Body of pancreas (tissue), 4 donors: ENCODE measurements around the gene KRT83. TPM values are rescaled to one million over a fixed set of nuclear protein-coding genes. Genes with fewer than 3 reads are reported as not detected.

ENCODE experiments used
- ATAC-seq: fragments of 150-250 bp; one replicate; pipeline ENCODE4 v1.9.1; 2016
- DNase-seq, 4 donors: peaks; one replicate each; pipeline ENCODE4 v3.0.0-alpha.2; 2019
- H3K27ac ChIP-seq, 4 donors: fragments of 200-600 bp; sonication (generic); 1 replicate in 3 of 4; 2 replicates in 1 of 4; pipeline versions ENCODE4 v1.5.1 to v1.6.1; 2016 to 2019; ENCODE audit warnings: mild to moderate bottlenecking in 1 of 4, mixed read lengths in 1 of 4, moderate library complexity in 1 of 4
- H3K27me3 ChIP-seq, 2 donors: fragments of 200-600 bp; sonication (generic); one replicate each; pipeline ENCODE4 v1.6.0; 2016; ENCODE audit warnings: mild to moderate bottlenecking in 1 of 2
- H3K36me3 ChIP-seq, 2 donors: fragments of 200-600 bp; sonication (generic); replicated peaks in 1 of 2; 2 replicates each; pipeline ENCODE4 v1.5.1; 2016; ENCODE audit warnings: low read depth in 2 of 2; ENCODE audit not compliant: insufficient read depth in 1 of 2
- H3K4me1 ChIP-seq: fragments of 200-600 bp; sonication (generic); one replicate; pipeline ENCODE4 v1.6.0; 2016
- H3K4me3 ChIP-seq, 2 donors: fragments of 200-600 bp; sonication (generic); 1 replicate in 1 of 2; 2 replicates in 1 of 2; pipeline ENCODE4 v1.5.1; 2016 to 2019
- H3K9me3 ChIP-seq, 3 donors: fragments of 200-600 bp; sonication (generic); 1 replicate in 2 of 3; 2 replicates in 1 of 3; pipeline ENCODE4 v1.5.1; 2016
- POLR2A ChIP-seq, 3 donors: fragments of 450-650 bp; IDR thresholded peaks; one replicate each; pipeline ENCODE4 v1.6.1; 2016; ENCODE audit warnings: antibody characterized with exemption in 3 of 3, mild to moderate bottlenecking in 2 of 3
- WGBS, 2 donors: methylation state at CpG; one replicate each; pipeline ENCODE4 v1.1.5; 2017; 5-methylcytosine and 5-hydroxymethylcytosine counted together
- intact Hi-C: fragments of 100-400 bp; cut with DNase I; formaldehyde crosslinking; loops from one replicate; pipeline ENCODE4 v1.15.1; 2023
- total RNA-seq, 2 donors: library from RNA; depleted of rRNA; stranded (reverse); fragments of >200 nt; gene quantifications; one replicate each; pipeline ENCODE4 v1.1.0, GENCODE V29; 2016
- TF ChIP-seq, protein P1 (sequence below), 7 experiments: fragments of 450-650 bp in 4 of 7; fragments of 200-600 bp in 3 of 7; sonication (generic) in 3 of 7; IDR thresholded peaks; one replicate each; pipeline ENCODE4 v1.5.1; 2016 to 2019; ENCODE audit warnings: antibody characterized with exemption in 7 of 7

The KRT83 gene
- total RNA-seq, 2 donors from 2014 or later = not detected

DNA sequence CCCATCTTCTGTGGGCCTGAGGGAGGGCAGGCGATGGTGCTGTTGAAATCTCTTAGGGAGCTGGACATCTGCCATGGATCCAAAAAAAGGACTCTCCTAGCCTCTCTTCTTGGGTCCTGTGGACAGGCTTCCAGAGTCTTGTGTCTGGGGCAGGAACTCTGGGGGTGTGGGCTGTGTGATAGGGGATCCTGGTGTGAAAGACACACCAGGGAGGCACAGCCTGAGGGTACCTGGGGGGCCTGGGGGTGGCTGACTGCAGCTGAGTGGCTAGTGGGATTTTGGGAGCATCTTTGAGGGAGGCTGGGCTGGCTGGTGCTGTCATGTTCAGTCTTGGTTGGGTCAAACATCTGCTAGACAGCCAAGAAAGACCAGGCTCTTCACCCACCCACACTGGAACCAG is 1.8 kb upstream of the KRT83 start:
- Histone ChIP-seq H3K9me3 (no peaks in the 10 kb centered on the region), H3K4me3 (no peak overlapping the region), H3K27me3 (no peaks in the 10 kb centered on the region), H3K4me1 (peaks cover 5% of the 10 kb centered on the region), H3K36me3 (no peaks in the 10 kb centered on the region), H3K27ac (no peak overlapping the region)
- DNase-seq (no peak), ATAC-seq (no peak)
- TF ChIP-seq, protein P1, sequence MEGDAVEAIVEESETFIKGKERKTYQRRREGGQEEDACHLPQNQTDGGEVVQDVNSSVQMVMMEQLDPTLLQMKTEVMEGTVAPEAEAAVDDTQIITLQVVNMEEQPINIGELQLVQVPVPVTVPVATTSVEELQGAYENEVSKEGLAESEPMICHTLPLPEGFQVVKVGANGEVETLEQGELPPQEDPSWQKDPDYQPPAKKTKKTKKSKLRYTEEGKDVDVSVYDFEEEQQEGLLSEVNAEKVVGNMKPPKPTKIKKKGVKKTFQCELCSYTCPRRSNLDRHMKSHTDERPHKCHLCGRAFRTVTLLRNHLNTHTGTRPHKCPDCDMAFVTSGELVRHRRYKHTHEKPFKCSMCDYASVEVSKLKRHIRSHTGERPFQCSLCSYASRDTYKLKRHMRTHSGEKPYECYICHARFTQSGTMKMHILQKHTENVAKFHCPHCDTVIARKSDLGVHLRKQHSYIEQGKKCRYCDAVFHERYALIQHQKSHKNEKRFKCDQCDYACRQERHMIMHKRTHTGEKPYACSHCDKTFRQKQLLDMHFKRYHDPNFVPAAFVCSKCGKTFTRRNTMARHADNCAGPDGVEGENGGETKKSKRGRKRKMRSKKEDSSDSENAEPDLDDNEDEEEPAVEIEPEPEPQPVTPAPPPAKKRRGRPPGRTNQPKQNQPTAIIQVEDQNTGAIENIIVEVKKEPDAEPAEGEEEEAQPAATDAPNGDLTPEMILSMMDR (IDR thresholded peaks at IDR 0.05) = no peak
- no peak for TF ChIP-seq POLR2A (IDR thresholded peaks at IDR 0.05)
- 57% methylated on average over 1 of the region's 1 CpG; no CpG with 5 or more reads in 1 of the 2 donors for WGBS, 2 donors
- intact Hi-C loops = loop anchor here (5.0 kb wide), 1 partner anchor 166 kb away; no protein-coding TSS in a partner anchor

DNA sequence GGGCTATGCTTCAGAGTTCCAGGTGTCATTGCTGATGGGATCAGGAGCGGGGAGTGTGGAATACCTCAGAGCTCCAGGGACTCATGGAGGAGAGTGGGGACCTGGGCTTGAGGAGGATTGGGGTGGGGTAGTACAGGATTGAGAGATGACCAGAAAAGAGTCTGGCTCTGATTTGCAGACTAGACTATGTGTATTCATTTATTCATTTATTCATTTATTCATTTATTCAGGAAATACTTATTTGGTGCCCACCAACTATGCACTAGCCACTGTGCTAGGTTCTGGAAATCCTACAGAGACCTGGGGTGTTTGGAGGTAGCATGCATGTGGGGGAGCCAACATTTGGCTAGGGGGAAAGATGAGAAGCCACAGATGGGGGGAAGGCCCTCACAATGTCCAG is 871 bp upstream of the KRT83 start:
- no peak for ATAC-seq
- Histone ChIP-seq H3K36me3 (no peaks in the 10 kb centered on the region), H3K27ac (no peak overlapping the region), H3K4me3 (no peak overlapping the region), H3K27me3 (no peaks in the 10 kb centered on the region), H3K9me3 (no peaks in the 10 kb centered on the region), H3K4me1 (no peaks in the 10 kb centered on the region)
- intact Hi-C loops = loop anchor here (5.0 kb wide), 1 partner anchor 165 kb away; no protein-coding TSS in a partner anchor
- no peak for DNase-seq
- TF ChIP-seq POLR2A (IDR thresholded peaks at IDR 0.05) = no peak
- TF ChIP-seq, protein P1 (IDR thresholded peaks at IDR 0.05) = no peak
- 93 to 95% methylated on average over 1 of the region's 1 CpG for WGBS, 2 donors

DNA sequence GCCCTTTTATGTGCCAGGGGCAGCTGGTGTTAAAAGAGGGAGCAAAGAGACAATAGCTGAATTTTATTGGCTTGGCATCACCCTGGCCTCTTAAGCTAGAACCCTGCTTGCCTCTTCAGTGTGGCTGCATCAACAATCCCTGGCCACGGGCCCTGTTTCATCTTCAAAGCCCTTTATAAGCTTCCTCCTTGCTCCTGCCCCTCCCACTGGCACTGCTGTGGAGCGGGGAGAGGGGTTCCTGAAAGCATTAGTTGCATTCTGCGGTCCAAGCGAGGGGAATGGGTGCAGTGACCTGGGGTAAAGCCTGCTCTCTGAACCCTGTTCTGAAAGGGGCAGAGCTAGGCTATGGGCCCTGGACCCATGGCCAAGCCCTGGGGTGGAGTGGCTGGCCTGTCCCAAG is 220 bp upstream of the KRT83 start:
- WGBS, 2 donors = 68 to 81% methylated on average over 4 of the region's 4 CpGs

DNA sequence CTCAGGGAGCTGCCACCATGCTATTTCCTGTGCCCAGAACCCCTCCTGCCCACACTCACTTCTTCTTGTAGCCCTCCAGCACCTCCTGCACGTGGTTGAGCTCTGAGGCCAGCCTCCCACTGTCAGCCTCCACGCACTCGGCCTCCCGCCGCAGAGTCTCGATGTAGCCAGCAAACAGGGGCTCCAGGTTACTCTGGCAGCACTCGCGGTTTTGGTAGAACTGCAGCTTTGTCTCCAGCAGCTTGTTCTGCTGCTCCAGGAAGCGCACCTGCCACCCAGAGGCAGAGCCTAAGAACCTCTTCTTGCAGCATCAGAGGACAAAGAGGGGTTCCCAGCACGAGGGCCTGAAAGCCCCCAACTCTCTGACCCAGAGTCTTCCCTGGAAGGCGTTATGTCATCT is 2.1 kb downstream of the KRT83 start:
- WGBS, 2 donors = 67% methylated on average over 5 to 11 of the region's 11 CpGs
- H3K27me3 ChIP-seq = no peaks in the 10 kb centered on the region
- intact Hi-C loops = no loop called here

More for the DNA sequence above, 220 bp upstream of the KRT83 start:
- no peaks in the 10 kb centered on the region for H3K27me3 ChIP-seq
- H3K36me3 ChIP-seq = no peaks in the 10 kb centered on the region
- H3K4me1 ChIP-seq = no peaks in the 10 kb centered on the region
- no peaks in the 10 kb centered on the region for H3K9me3 ChIP-seq
- ATAC-seq (no peak), DNase-seq (no peak)
- intact Hi-C loops = loop anchor here (5.0 kb wide), 1 partner anchor 164 kb away; no protein-coding TSS in a partner anchor
- no peak overlapping the region for H3K4me3 ChIP-seq
- no peak for TF ChIP-seq POLR2A (IDR thresholded peaks at IDR 0.05)
- TF ChIP-seq, protein P1 (IDR thresholded peaks at IDR 0.05) = no peak
- H3K27ac ChIP-seq = no peak overlapping the region

More for the DNA sequence above, 2.1 kb downstream of the KRT83 start:
- TF ChIP-seq, protein P1 (IDR thresholded peaks at IDR 0.05) = peak in 4 of 7 experiments; percentile 5 to 27 (median 18)
- no peak for TF ChIP-seq POLR2A (IDR thresholded peaks at IDR 0.05)
- peak in 2 of 4 donors; percentile 22 to 48 for DNase-seq
- ATAC-seq = peak; percentile 47
- no peak overlapping the region for H3K4me3 ChIP-seq
- H3K9me3 ChIP-seq = no peaks in the 10 kb centered on the region
- H3K36me3 ChIP-seq = no peaks in the 10 kb centered on the region
- no peaks in the 10 kb centered on the region for H3K4me1 ChIP-seq
- no peak overlapping the region for H3K27ac ChIP-seq
